ENCODE data around the gene FKBP6.
"Not testable (repeated sequence)": the region's sequence is repeated elsewhere in the genome, so short reads cannot be mapped to it uniquely, and the experiment has no call there.

The FKBP6 gene

GRCh38 chr7:73327922-73328321 is at the start of gene FKBP6, which contains the start of gene TRIM50:
TSS of gene FKBP6 (plus strand) at chr7:73328161. CDS start at chr7:73328429, 268 bp downstream.
TSS of gene TRIM50 (minus strand) at chr7:73328082. CDS start at chr7:73324787, 3,295 bp downstream.
- FAIRE-seq, result not testable (repeated sequence)

GRCh38 chr7:73297235-73297634 is 30.7 kb upstream of the FKBP6 start:
- not testable (repeated sequence) for FAIRE-seq

- FAIRE-seq, result not testable (repeated sequence)
Measured at GRCh38 chr7:73297706-73298105, 30.3 kb upstream of the FKBP6 start.

- not testable (repeated sequence) for FAIRE-seq
Measured at GRCh38 chr7:73299812-73300211, 28.1 kb upstream of the FKBP6 start.

GRCh38 chr7:73301108-73301507 is 26.9 kb upstream of the FKBP6 start:
- not testable (repeated sequence) for FAIRE-seq

- FAIRE-seq, result not testable (repeated sequence)
Measured at GRCh38 chr7:73302846-73303245, 25.1 kb upstream of the FKBP6 start.

- no peak for FAIRE-seq
Measured at GRCh38 chr7:73303546-73303945, 24.4 kb upstream of the FKBP6 start.

GRCh38 chr7:73304071-73304470 is 23.9 kb upstream of the FKBP6 start:
- FAIRE-seq, result no peak

- FAIRE-seq, result not testable (repeated sequence)
Measured at GRCh38 chr7:73304612-73305387, 23.2 kb upstream of the FKBP6 start.

GRCh38 chr7:73307436-73307835 is 20.5 kb upstream of the FKBP6 start:
- no peak for FAIRE-seq

GRCh38 chr7:73308074-73308664 is 19.8 kb upstream of the FKBP6 start:
- no peak for FAIRE-seq

GRCh38 chr7:73308665-73309214 is 19.2 kb upstream of the FKBP6 start, which contains the start of gene NSUN5:
TSS of gene NSUN5 (minus strand) at chr7:73308826. CDS start at chr7:73308790, 36 bp downstream.
- FAIRE-seq, result no peak

- FAIRE-seq, result not testable (repeated sequence)
Measured at GRCh38 chr7:73311421-73311820, 16.5 kb upstream of the FKBP6 start.

- FAIRE-seq, result no peak
Measured at GRCh38 chr7:73312831-73313520, 15.0 kb upstream of the FKBP6 start.

GRCh38 chr7:73313521-73313906 is 14.4 kb upstream of the FKBP6 start:
- FAIRE-seq, result no peak

GRCh38 chr7:73314271-73314670 is 13.7 kb upstream of the FKBP6 start:
- no peak for FAIRE-seq

- no peak for FAIRE-seq
Measured at GRCh38 chr7:73316521-73316920, 11.4 kb upstream of the FKBP6 start.

GRCh38 chr7:73318656-73319204 is 9.2 kb upstream of the FKBP6 start:
- FAIRE-seq, result not testable (repeated sequence)

- FAIRE-seq, result not testable (repeated sequence)
Measured at GRCh38 chr7:73319541-73319940, 8.4 kb upstream of the FKBP6 start.

GRCh38 chr7:73320009-73320408 is 8.0 kb upstream of the FKBP6 start:
- not testable (repeated sequence) for FAIRE-seq

GRCh38 chr7:73323434-73324080 is 4.4 kb upstream of the FKBP6 start:
- not testable (repeated sequence) for FAIRE-seq
